GM19463 (cell line): ENCODE measurements around the gene STXBP5.
"Not testable (repeated sequence)": the region's sequence is repeated elsewhere in the genome, so short reads cannot be mapped to it uniquely, and the experiment has no call there.

Source experiments
- ATAC-seq: cut with Tn5 transposase; IDR thresholded peaks from one replicate; pipeline ENCODE4 v1.9.1; 2021; ENCODE audit warnings: mild to moderate bottlenecking, moderate library complexity; ENCODE audit not compliant: unreplicated experiment

Gene STXBP5

GRCh38 chr6:147238164-147238563 lies 33.9 kb downstream of the STXBP5 start:
- no peak for ATAC-seq

GRCh38 chr6:147238906-147239305 lies 34.7 kb downstream of the STXBP5 start:
- no peak for ATAC-seq

- ATAC-seq = no peak
Measured at GRCh38 chr6:147244832-147245231, 40.6 kb downstream of the STXBP5 start.

DNA sequence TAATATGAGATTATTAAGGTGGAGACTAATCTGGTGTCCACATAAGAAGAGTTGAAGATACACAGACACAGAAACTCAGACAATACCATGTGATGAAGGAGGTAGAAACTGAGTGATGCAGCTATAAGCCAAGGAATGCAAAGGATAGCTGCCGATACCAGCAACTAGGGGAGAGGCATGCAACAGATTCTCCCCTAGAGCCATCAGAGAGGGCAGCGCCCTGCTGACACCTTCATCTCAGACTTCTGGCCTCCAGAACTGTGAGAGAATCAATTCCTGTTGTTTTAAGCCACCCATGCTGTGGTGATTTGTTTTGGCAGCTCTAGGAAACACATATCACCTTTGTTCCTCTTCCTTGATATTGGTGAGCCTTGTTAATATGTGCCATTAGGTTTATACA lies 41.5 kb downstream of the STXBP5 start:
- no peak for ATAC-seq

- ATAC-seq = no peak
Measured at GRCh38 chr6:147246853-147247635, 42.8 kb downstream of the STXBP5 start.

DNA sequence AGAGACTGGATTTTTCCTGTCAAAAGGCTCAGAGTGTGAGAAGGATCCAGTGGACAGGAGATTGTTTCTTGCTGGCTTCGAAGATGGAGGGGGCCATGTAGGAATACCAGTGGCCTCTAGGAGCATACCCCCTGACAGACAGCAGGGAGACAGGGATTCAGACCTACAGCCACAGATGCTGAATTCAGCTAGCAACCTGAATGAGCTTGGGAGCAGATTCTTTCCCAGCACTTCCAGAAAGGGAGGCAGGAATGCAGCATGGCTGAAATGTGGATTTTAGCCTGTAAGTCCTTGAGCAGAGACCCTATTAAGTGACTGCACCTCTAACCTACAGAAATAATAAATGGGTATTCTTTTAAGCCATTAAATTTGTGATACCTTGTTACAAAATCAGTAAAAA lies 44.6 kb downstream of the STXBP5 start:
- no peak for ATAC-seq

- no peak for ATAC-seq
Measured at GRCh38 chr6:147251072-147251471, 46.9 kb downstream of the STXBP5 start.

DNA sequence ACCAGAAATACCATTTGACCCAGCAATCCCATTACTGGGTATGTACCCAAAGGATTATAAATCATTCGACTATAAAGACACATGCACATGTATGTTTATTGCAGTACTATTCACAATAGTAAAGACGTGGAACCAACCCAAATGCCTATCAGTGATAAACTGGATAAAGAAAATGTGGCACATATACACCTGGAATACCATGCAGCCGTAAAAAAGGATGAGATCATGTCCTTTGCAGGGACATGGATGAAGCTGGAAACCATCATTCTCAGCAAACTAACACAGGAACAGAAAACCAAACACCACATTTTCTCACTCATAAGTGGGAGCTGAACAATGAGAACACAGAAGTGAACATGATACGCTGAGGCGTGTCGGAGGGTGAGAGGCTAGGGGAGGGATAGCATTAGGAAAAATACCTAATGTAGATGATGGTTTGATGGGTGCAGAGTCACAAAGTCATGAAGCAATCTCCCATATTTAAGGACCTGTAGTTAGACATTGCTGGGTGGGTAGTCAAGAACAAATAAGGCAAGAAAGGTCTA lies 50.8 kb downstream of the STXBP5 start:
- ATAC-seq = not testable (repeated sequence)

GRCh38 chr6:147255948-147256674 lies 51.9 kb downstream of the STXBP5 start:
- no peak for ATAC-seq

DNA sequence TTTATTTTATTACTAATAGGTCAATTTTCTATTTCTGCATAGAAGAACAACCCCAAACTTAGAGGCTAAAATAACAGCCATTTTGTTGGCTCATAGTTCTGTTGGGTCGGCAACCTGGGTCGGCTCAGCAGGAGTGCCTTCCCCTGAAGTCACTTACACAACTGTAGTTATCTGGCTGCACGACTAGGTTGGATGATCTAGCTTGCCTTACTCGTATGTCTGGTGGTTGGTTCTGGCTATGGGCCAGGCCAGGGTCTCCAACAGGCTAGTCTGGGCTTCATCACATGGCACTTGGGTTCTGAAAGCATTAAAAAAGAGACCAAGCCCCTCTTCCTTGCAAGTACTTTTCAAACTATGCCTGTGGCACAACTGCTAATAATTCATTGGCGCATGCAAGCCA lies 53.5 kb downstream of the STXBP5 start:
- ATAC-seq = no peak

- no peak for ATAC-seq
Measured at GRCh38 chr6:147260091-147260490, 55.9 kb downstream of the STXBP5 start.

DNA sequence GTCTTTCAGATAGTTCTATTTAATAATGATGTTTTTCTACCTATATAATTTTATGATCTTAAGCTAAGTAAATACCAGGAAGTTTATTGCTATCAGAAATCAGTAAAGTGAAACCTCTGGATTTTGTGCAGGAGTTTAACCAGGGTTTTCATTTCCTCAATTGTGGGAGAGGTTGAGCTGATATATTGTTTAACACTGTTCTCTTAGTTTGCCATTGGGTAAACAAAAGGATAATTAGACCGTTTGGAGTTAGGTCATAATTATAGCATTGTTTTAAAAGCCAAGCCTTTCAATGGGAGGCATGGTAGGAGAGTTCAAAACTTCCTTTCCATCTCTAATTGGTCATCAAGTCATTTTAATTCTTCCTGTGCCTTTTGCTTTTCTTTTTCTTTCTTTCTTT lies 58.7 kb downstream of the STXBP5 start:
- no peak for ATAC-seq

DNA sequence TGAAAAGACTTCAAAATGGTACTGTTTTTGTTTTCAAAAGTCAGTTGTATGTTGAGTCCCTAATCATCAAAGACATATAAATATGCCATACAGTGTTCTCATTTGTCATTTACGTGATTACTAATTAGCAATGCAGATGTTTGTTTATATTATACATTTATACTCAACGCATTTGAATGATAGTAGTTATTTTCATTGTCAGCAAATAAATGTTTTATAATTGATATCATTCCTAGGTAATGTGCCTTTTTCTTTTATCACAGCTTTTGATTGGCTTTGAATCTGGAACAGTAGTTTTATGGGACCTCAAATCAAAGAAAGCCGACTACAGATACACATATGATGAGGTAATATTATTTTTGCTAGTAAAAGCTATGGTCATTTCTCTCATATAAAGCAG lies 62.6 kb downstream of the STXBP5 start:
- ATAC-seq = no peak

DNA sequence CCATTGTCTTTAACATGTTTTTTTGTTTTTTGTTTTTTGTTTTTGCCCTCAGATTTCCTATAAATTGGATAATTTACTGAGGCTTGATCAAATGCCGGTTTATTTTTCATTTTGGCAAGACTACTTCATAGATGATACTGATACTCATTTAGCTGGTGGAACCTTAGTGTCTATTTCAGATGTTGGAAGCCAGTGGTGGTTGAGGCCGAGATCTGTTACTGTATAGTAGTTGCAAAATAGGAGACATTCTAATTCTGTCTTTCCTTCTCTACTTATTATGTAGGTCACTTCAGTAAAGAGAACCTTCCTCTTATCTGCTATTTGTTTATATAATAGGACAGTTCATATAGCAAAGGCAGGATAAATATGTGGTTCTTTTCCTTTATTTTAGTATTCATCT lies 63.4 kb downstream of the STXBP5 start:
- no peak for ATAC-seq

DNA sequence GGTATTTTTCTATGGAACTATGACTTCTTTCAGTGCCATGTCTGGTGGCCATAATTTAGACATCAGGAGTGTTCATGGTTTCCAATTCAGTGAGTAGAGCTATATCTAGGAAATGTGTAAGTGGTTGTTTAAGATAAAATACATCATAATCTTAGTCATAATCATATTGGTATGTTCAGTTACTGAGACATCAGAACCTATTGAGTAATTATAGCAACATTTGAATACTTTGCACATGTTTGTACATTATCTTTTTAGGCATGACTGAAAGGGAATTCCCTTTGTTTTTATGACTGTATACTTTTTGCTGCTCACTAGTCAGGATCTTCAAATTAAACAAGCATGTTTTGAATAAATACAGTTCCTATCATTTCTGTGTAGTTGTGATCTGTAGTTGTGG lies 64.0 kb downstream of the STXBP5 start:
- ATAC-seq = no peak

DNA sequence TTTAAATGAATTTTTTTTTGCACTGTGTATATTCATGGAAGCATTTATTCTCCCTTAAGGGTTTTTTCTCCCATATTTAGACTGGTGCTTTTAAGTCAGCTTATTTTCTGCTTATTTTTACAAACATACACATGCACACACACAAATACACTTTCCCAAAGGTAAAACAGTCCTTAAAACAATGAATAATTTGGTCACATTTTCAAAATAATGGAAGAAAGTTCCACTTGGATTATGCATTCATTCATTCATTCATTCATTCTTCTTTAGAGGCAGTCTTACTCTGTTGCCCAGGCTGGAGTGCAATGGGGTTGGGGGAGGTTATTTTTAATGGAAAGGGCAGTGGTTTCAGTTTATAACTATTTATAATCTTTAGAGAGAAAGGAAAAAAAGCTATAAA lies 69.8 kb downstream of the STXBP5 start:
- ATAC-seq = no peak

- ATAC-seq = no peak
Measured at GRCh38 chr6:147274776-147275175, 70.6 kb downstream of the STXBP5 start.

GRCh38 chr6:147278891-147279290 lies 74.7 kb downstream of the STXBP5 start:
- ATAC-seq = no peak

GRCh38 chr6:147279427-147279826 lies 75.2 kb downstream of the STXBP5 start:
- ATAC-seq = no peak

DNA sequence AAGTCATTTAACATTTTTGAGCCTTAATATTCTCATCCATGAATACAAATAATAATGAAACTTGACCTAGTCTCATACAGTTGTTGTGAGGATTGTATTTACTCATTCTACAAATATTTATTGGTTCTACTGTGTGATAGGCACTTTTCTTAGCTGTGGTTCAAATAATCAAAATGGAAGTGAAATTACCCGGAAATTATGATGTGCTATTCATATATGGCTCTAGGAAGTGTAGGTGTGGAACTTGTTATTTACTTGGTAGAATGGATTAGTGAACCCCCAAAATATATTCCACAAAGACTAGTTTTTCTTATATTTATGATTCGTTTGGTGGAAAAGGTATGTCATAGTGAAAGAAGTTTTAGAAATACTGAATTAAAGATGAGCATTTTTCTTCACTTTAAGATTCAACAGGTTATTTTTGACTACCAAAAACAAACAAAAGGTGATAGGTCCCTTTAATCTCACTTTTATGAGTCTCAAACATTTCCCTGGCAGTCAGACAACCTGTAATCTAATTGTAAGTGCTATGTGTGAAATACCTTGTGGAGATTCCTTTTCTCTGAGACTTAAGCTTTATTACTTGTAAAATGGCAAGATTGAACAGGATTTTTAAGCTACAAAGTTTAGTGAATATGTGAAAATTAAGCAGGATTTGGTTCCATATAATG lies 77.8 kb downstream of the STXBP5 start:
- no peak for ATAC-seq

DNA sequence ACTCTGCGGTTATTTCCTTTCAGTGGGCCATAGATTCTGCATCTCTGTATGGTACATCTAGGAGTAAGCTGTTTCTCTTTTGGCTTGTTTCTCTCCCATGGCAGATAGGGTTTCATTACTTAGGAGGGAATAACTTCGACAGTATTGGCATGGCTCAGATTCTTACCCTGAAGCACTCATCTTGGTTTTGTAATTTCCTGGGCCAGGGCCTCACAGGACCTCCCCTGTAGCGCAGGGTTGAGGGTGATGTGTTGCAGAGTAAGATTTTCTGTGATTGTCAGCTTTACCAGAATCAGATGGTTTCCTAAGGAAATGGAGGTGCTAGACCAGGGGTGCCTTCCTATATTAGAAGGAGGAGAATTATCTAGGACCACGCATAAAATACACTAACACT lies 78.3 kb downstream of the STXBP5 start:
- ATAC-seq = no peak

GRCh38 chr6:147283460-147283859 lies 79.2 kb downstream of the STXBP5 start:
- ATAC-seq = no peak
